Lower lobe of right lung (tissue), 2 donors: ENCODE measurements around the gene TEKT5. TPM values are rescaled to one million over a fixed set of nuclear protein-coding genes. Genes with fewer than 3 reads are reported as not detected.
"Not testable (repeated sequence)": the region's sequence is repeated elsewhere in the genome, so short reads cannot be mapped to it uniquely, and the experiment has no call there.

Experiments used
- ATAC-seq, 2 donors: fragments of 200-7000 bp; cut with Tn5 transposase; one replicate each; pipeline ENCODE4 v1.9.1; 2020 to 2022; ENCODE audit warnings: mild to moderate bottlenecking in 2 of 2, moderate library complexity in 2 of 2
- DNase-seq: peaks from one replicate; pipeline ENCODE4 v3.0.0-alpha.2; 2020
- H3K27ac ChIP-seq: fragments of 200-600 bp; one replicate; pipeline ENCODE4 v1.8.0; 2022
- H3K27me3 ChIP-seq: fragments of 200-600 bp; one replicate; pipeline ENCODE4 v1.8.0; 2022; ENCODE audit warnings: low read depth
- H3K36me3 ChIP-seq: fragments of 200-600 bp; one replicate; pipeline ENCODE4 v1.8.0; 2022; ENCODE audit warnings: mild to moderate bottlenecking
- H3K4me1 ChIP-seq: fragments of 200-600 bp; one replicate; pipeline ENCODE4 v1.8.0; 2022
- H3K4me3 ChIP-seq: fragments of 200-600 bp; one replicate; pipeline ENCODE4 v1.8.0; 2022; ENCODE audit warnings: mild to moderate bottlenecking
- H3K9me3 ChIP-seq: fragments of 200-600 bp; one replicate; pipeline ENCODE4 v1.8.0; 2022
- intact Hi-C: fragments of 100-400 bp; cut with DNase I; formaldehyde crosslinking; loops from one replicate; pipeline ENCODE4 v1.11.0; 2022
- total RNA-seq: library from RNA; stranded (reverse); fragmentation: NEBNext Ultra II Directional; extraction: Animal tissue kit (Norgen Biotek cat#: 25700); gene quantifications from one replicate; pipeline ENCODE4 v1.2.1, GENCODE V29; 2021
- TF ChIP-seq, protein P1 (sequence below): fragments of 200-600 bp; IDR thresholded peaks from one replicate; pipeline ENCODE4 v1.8.0; 2022; ENCODE audit warnings: antibody characterized with exemption, mild to moderate bottlenecking
- donor health status: DM: no; HTN: yes; CAD: no; lungs with severe emphysema.

TEKT5 gene
- total RNA-seq, 1 donor from 2014 or later: not detected

GRCh38 chr16:10629592-10629963 lies 65.2 kb downstream of the TEKT5 start:
- Histone ChIP-seq H3K36me3 (no peaks in the 10 kb centered on the region), H3K9me3 (no peaks in the 10 kb centered on the region), H3K4me3 (no peak overlapping the region), H3K4me1 (peaks cover 13% of the 10 kb centered on the region), H3K27ac (no peak overlapping the region), H3K27me3 (no peaks in the 10 kb centered on the region)
- ATAC-seq (no peak), DNase-seq (no peak)
- TF ChIP-seq, protein P1, sequence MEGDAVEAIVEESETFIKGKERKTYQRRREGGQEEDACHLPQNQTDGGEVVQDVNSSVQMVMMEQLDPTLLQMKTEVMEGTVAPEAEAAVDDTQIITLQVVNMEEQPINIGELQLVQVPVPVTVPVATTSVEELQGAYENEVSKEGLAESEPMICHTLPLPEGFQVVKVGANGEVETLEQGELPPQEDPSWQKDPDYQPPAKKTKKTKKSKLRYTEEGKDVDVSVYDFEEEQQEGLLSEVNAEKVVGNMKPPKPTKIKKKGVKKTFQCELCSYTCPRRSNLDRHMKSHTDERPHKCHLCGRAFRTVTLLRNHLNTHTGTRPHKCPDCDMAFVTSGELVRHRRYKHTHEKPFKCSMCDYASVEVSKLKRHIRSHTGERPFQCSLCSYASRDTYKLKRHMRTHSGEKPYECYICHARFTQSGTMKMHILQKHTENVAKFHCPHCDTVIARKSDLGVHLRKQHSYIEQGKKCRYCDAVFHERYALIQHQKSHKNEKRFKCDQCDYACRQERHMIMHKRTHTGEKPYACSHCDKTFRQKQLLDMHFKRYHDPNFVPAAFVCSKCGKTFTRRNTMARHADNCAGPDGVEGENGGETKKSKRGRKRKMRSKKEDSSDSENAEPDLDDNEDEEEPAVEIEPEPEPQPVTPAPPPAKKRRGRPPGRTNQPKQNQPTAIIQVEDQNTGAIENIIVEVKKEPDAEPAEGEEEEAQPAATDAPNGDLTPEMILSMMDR: no peak
- intact Hi-C loops: no loop called here

DNA sequence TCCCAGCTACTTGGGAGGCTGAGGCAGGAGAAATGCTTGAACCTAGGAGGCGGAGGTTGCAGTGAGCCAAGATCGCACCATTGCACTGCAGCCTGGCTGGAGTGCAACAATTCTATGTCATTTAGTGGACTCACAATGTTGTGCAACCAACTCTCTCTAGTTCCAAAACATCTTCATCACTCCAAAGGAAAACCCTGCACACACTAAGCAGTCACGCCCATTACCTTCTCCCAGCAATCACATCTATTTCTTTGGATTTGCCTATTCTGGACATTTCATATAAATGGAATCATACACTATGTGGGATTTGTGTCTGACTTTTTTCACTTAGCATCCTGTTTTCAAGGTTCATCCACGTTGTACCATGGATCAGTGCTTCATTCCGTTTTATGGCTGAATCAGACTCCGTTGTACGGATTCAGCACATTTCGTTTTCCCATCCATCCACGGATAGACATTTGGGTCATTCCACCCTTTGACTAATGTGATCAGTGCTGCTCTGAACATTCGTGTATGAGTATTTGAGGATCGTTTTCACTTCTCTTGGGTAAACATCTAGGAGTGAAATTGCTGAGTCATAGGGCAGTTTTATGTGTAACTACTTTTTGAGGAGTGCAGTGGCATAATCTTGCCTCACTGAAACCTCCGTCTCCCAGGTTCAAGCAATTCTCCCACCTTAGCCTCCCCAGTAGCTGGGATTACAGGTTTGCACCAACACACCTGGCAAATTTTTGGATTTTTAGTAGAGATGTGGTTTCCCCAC lies 69.0 kb downstream of the TEKT5 start:
- DNase-seq: no peak
- no peaks in the 10 kb centered on the region for H3K27me3 ChIP-seq
- peaks cover 13% of the 10 kb centered on the region for H3K4me1 ChIP-seq
- ATAC-seq: peak; percentile 53 to 58
- H3K9me3 ChIP-seq: no peaks in the 10 kb centered on the region
- TF ChIP-seq, protein P1: no peak
- no peaks in the 10 kb centered on the region for H3K36me3 ChIP-seq
- H3K4me3 ChIP-seq: no peak overlapping the region
- H3K27ac ChIP-seq: peak overlapping the region; percentile 3
- intact Hi-C loops: no loop called here

DNA sequence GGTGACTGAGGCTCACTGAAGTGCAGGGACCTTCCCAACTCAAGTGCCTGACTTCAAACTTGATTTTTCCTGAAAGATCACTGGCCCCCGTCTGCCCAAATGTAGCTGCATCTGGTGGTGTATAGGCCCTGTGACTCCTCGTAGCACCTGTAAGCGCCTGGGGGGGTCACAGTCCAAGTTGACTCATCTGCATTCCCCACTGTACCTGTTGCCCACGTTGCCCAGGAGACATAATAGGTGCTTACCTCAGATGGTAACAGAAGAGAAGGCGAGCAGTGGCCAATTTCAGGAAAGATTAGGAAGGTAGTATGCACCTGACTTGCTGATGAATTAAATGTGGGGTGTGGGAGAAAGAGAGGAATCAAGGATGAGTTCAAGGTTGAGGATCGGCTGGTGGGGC lies 70.2 kb downstream of the TEKT5 start:
- no peaks in the 10 kb centered on the region for H3K36me3 ChIP-seq
- intact Hi-C loops: no loop called here
- TF ChIP-seq, protein P1: no peak
- no peak overlapping the region for H3K4me3 ChIP-seq
- no peaks in the 10 kb centered on the region for H3K9me3 ChIP-seq
- H3K4me1 ChIP-seq: peaks cover 16% of the 10 kb centered on the region
- H3K27ac ChIP-seq: no peak overlapping the region
- H3K27me3 ChIP-seq: no peaks in the 10 kb centered on the region
- peak; percentile 34 for DNase-seq
- ATAC-seq: peak in 1 of 2 donors; percentile 14

GRCh38 chr16:10623059-10623458 lies 71.7 kb downstream of the TEKT5 start:
- TF ChIP-seq, protein P1: no peak
- peaks cover 16% of the 10 kb centered on the region for H3K4me1 ChIP-seq
- no peaks in the 10 kb centered on the region for H3K9me3 ChIP-seq
- DNase-seq: no peak
- ATAC-seq: no peak
- H3K27ac ChIP-seq: peak overlapping the region; percentile 69
- intact Hi-C loops: no loop called here
- H3K4me3 ChIP-seq: no peak overlapping the region
- H3K27me3 ChIP-seq: no peaks in the 10 kb centered on the region
- H3K36me3 ChIP-seq: no peaks in the 10 kb centered on the region

DNA sequence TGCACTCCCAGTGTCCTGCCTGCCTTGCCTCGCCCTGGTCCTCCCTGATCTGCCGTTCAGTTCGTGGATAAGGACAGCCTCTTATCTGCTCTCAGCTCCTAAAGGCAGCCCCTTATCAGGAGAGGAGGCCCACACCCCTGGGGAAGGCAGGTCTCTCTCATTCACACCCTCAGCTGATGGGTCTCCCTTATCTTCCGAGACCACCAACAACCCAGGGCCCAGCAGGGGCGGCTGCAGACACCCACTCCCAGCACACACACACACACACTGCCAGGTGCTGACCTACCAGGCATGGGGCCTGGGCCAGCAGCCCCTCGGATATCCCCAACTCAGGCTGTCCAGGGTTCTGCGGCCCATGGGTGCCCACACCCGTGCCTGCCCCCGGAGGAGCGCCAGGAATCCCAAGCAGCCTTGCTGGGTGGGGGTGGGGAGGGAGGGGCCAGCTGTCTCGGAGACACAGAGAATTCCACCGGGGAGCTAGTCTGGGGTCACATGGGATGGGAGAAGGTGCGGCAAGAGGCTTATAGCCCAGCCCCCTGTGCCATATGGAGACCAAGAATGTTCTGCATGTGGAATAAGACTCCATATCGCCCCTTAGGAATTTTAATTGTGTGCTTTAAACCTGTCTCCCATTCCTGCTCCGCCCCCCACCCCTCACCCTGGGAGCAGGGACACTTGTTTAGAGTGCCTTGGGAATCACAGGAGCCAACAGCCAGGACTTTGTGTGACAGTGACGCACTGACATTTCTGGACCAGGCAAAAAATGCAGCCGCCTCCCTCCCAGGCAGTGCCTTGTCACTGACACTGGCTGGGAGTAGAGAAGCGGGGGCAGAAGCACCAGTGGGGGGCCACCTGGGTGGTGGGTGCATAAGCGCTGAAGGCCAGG lies 72.5 kb downstream of the TEKT5 start:
- intact Hi-C loops: no loop called here
- Histone ChIP-seq H3K4me3 (no peak overlapping the region), H3K27me3 (no peaks in the 10 kb centered on the region), H3K27ac (peak overlapping the region; percentile 69), H3K9me3 (no peaks in the 10 kb centered on the region), H3K36me3 (no peaks in the 10 kb centered on the region), H3K4me1 (peaks cover 21% of the 10 kb centered on the region)
- TF ChIP-seq, protein P1: no peak
- peak; percentile 77 to 79 for ATAC-seq
- peak; percentile 72 for DNase-seq

DNA sequence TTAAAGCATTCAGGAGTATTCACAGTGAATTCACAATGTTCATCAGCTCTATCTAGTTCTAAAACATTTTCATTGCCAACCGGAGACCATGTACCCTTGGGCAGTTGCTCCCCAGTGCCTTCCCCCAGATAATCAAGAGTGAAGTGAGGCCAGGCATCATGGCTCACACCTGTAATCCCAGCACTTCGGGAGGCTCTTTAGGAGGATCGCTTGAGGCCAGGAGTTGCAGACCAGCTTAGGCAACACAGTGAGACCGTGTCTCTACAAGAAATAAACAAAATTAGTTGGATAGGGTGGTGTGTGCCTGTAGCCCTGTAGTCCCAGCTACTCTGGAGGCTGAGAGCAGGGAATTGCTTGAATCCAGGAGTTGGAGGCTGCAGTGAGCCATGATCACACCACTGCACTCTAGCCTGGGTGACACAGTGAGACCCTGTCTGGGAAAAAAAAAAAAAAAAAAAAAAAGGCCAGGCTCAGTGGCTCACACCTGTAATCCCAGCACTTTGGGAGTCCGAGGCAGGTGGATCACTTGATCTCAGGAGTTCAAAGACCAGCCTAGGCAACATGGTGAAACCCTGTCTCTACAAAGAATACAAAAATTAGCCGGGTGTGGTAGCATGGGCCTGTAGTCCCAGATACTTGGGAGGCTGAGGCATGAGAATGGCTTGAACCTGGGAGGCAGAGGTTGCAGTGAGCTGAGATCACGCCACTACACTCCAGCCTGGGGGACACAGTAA lies 73.3 kb downstream of the TEKT5 start:
- ATAC-seq, H3K36me3 ChIP-seq, H3K9me3 ChIP-seq, DNase-seq, intact Hi-C loops, H3K27me3 ChIP-seq, H3K4me3 ChIP-seq: not testable (repeated sequence)
- Histone ChIP-seq H3K27ac (peak overlapping the region; percentile 53), H3K4me1 (peaks cover 30% of the 10 kb centered on the region)
